ENCODE data around the gene TACR2.

TACR2 gene

GRCh38 chr10:69360485-69361302 lies 56.0 kb downstream of the TACR2 start:
- Histone ChIP-seq H3K36me3 (peaks cover 51 to 98% (median 65%) of the 10 kb centered on the region in 11 experiments), H3K4me1 (peaks cover 0 to 40% (median 13%) of the 10 kb centered on the region in 10 experiments; a peak in 14 of 20 replicates), H3K4me2 (no peak overlapping the region), H4K20me1 (peaks cover 5 to 97% (median 59%) of the 10 kb centered on the region in 11 experiments; a peak in 18 of 22 replicates), H3K4me3 (no peak overlapping the region), H3K27me3 (no peaks in the 10 kb centered on the region), H3K9me3 (replicated peaks in 1 of 11) (no peaks in the 10 kb centered on the region), H3K27ac (no peak overlapping the region; a peak in 1 of 22 replicates), H3K9ac (no peak overlapping the region)
- no peak for TF ChIP-seq Cebpa-rat (IDR thresholded peaks at IDR 0.05)

- H3K36me3 ChIP-seq, result peaks cover 43 to 98% (median 59%) of the 10 kb centered on the region in 11 experiments
- H3K4me1 ChIP-seq, result peaks cover 0 to 40% (median 9%) of the 10 kb centered on the region in 10 experiments; a peak in 12 of 20 replicates
- 0 out of 22 replicates have a peak, but pooled peaks cover 0 to under 1% (median 0%) of the 10 kb centered on the region in 11 experiments for H3K9me3 ChIP-seq (replicated peaks in 1 of 11)
- H4K20me1 ChIP-seq, result peaks cover 5 to 96% (median 55%) of the 10 kb centered on the region in 11 experiments; a peak in 18 of 22 replicates
- H3K27ac ChIP-seq, result peak overlapping the region in 1 of 11 experiments; percentile 40; a peak in 1 of 22 replicates
- no peak overlapping the region for H3K4me3 ChIP-seq
- no peak for TF ChIP-seq Cebpa-rat (IDR thresholded peaks at IDR 0.05)
- no peaks in the 10 kb centered on the region for H3K27me3 ChIP-seq
- no peak overlapping the region for H3K9ac ChIP-seq
- H3K4me2 ChIP-seq, result no peak overlapping the region
Observed at GRCh38 chr10:69359594-69359993, 57.1 kb downstream of the TACR2 start.

GRCh38 chr10:69359148-69359547 lies 57.6 kb downstream of the TACR2 start:
- Histone ChIP-seq H3K27me3 (no peaks in the 10 kb centered on the region), H3K4me1 (peaks cover 0 to 40% (median 8%) of the 10 kb centered on the region in 10 experiments; a peak in 10 of 20 replicates), H3K9ac (no peak overlapping the region; a peak in 1 of 22 replicates), H3K4me2 (no peak overlapping the region), H4K20me1 (peaks cover 4 to 96% (median 50%) of the 10 kb centered on the region in 11 experiments; a peak in 18 of 22 replicates), H3K36me3 (peaks cover 40 to 98% (median 59%) of the 10 kb centered on the region in 11 experiments), H3K27ac (peak overlapping the region in 1 of 11 experiments; percentile 40; a peak in 1 of 22 replicates), H3K9me3 (replicated peaks in 1 of 11) (peaks cover 0 to 5% (median 0%) of the 10 kb centered on the region in 11 experiments; a peak in 7 of 22 replicates), H3K4me3 (no peak overlapping the region)
- TF ChIP-seq Cebpa-rat (IDR thresholded peaks at IDR 0.05), result 0 out of 22 replicates have a peak, but pooled peaks of 1 of the 11 experiments have one; percentile 32

DNA sequence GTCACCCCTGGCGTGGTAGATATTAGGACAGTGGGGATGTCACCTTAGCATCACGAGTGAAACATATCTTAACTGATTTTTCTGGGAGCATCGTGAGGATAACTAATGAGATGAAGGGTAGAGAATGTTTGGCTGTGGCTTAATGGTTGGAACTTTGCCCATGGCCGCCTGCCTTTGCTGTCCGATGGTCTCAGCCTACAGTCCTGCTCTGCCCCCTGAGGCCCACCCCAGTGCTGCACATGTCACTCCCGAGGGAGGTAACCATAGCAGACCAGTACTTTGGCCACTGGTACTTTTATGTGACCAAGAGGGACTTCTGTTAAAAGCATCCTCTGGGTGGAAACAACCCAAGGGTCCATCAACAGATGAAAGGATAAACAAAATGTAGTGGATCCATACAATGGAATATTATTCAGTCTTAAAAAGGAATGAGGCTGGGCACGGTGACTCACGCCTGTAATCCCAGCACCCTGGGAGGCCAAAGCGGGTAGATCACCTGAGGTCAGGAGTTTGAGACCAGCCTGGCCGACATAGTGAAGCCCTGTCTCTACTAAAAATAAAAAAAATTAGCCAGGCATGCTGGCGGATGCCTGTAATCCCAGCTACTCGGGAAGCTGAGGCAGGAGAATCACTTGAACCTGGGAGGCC lies 58.4 kb downstream of the TACR2 start:
- no peak for TF ChIP-seq Cebpa-rat (IDR thresholded peaks at IDR 0.05)
- Histone ChIP-seq H3K27ac (peak overlapping the region in 1 of 11 experiments; percentile 17; a peak in 1 of 22 replicates), H3K9me3 (replicated peaks in 1 of 11) (peaks cover 0 to 13% (median 0%) of the 10 kb centered on the region in 11 experiments; a peak in 9 of 22 replicates), H3K4me1 (peaks cover 0 to 46% (median 11%) of the 10 kb centered on the region in 10 experiments; a peak in 10 of 20 replicates), H3K36me3 (peaks cover 45 to 98% (median 60%) of the 10 kb centered on the region in 11 experiments), H4K20me1 (peaks cover 0 to 96% (median 52%) of the 10 kb centered on the region in 11 experiments; a peak in 17 of 22 replicates), H3K27me3 (no peaks in the 10 kb centered on the region), H3K9ac (no peak overlapping the region), H3K4me3 (no peak overlapping the region), H3K4me2 (peak overlapping the region in 2 of 11 experiments; percentile 8 to 22; a peak in 2 of 22 replicates)

- no peak for TF ChIP-seq Cebpa-rat (IDR thresholded peaks at IDR 0.05)
- Histone ChIP-seq H3K4me2 (no peak overlapping the region; a peak in 1 of 22 replicates), H3K27me3 (no peaks in the 10 kb centered on the region), H3K4me1 (peaks cover 0 to 60% (median 12%) of the 10 kb centered on the region in 10 experiments; a peak in 11 of 20 replicates), H3K9me3 (replicated peaks in 1 of 11) (peaks cover 0 to 18% (median 0%) of the 10 kb centered on the region in 11 experiments; a peak in 9 of 22 replicates), H3K9ac (no peak overlapping the region), H3K27ac (no peak overlapping the region), H4K20me1 (peaks cover 0 to 93% (median 41%) of the 10 kb centered on the region in 11 experiments; a peak in 16 of 22 replicates), H3K4me3 (no peak overlapping the region), H3K36me3 (peaks cover 35 to 98% (median 58%) of the 10 kb centered on the region in 11 experiments)
Observed at GRCh38 chr10:69356187-69356586, 60.5 kb downstream of the TACR2 start.

- Histone ChIP-seq H3K27ac (no peak overlapping the region), H3K9ac (no peak overlapping the region), H3K4me2 (no peak overlapping the region), H3K4me1 (peaks cover 4 to 59% (median 17%) of the 10 kb centered on the region in 10 experiments), H3K27me3 (no peaks in the 10 kb centered on the region), H3K9me3 (replicated peaks in 1 of 11) (peaks cover 0 to 18% (median 0%) of the 10 kb centered on the region in 11 experiments; a peak in 9 of 22 replicates), H4K20me1 (peaks cover 0 to 90% (median 20%) of the 10 kb centered on the region in 11 experiments; a peak in 13 of 22 replicates), H3K36me3 (peaks cover 32 to 95% (median 49%) of the 10 kb centered on the region in 11 experiments), H3K4me3 (no peak overlapping the region)
- TF ChIP-seq Cebpa-rat (IDR thresholded peaks at IDR 0.05), result no peak
Observed at GRCh38 chr10:69353977-69354635, 62.6 kb downstream of the TACR2 start.

Measured in BLaER1 treated with 17β-estradiol and CSF1 and Interleukin-3, amounts not matched to agents 10 nM and 100 nM (cell line).